Islet precursor cell (in vitro differentiated cells): Measurements from ENCODE around the gene RRBP1.
A peak's percentile ranks its signal among the peaks of the same experiment; 100 is the strongest.

Source experiments
- DNase-seq: peaks from one replicate; pipeline ENCODE4 v3.0.0-alpha.2; 2018

Gene RRBP1

GRCh38 chr20:17617868-17618672, 64.0 kb downstream of the RRBP1 start:
- DNase-seq, result peak; percentile 76

DNA sequence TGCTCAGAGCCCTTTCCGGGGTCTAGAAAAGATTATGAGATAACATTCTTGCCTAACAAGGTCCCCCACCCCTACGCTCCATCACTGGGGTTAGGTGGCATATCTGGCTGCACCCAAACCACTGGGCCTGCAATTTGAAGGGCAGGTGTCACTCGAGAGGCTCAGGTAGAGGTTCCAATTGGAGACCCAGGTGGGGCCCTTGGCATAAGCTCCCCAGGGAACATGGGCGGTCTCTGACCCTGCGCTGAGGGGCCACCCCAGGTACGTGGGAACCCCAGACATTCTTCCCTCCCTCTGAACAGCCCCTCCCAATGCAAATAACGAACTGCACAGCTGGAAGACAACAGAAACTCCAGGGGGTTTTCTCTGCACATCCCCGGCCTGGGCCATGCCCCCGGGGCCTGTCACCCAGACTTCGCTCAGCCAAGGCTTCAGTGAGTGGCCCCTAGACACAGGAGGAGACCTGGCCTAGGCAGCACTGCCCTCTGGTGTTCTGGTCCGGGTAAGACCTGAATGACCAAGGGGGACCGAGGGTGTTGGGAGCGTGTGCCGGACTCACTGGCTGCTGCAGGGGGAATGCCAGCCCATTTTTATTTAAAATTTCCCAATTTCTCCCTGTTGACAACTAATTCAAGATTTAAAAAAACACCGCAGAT, 64.7 kb downstream of the RRBP1 start:
- peak; percentile 82 for DNase-seq

DNA sequence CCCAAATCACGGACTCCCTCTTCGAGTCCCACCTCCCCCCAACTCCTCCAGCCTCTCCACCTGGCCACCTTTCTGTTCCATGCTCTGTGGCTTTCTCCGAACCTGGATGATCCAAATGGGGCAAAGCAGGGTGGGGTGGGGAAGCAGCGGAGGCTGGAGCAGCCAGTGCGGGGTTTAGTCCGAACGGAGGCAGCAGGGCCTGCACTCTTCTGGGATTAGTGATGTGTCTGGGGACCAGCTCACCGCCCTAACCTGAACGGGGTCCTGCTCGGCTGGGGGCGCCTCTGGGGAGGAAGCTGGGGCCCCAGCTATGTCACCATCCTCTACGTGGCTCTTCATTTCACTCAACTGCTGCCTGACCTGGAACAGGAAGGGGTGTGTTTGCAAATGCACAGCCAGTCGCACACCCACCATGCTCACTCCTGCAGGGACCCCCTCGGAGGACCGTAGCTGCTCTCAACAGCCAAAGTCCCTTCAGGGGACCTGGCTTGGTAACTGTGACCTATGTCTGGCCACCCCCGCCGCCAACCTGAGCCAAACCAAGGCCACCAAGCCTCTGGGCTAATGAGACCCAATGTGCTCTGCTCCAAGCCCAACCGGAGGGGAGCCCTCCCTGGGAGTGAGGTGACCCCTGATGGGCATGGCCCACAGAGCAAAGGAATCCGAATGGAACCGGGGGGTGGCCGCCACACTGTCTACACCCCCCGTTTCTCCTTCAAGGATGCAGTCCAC, 65.4 kb downstream of the RRBP1 start:
- DNase-seq, result no peak

DNA sequence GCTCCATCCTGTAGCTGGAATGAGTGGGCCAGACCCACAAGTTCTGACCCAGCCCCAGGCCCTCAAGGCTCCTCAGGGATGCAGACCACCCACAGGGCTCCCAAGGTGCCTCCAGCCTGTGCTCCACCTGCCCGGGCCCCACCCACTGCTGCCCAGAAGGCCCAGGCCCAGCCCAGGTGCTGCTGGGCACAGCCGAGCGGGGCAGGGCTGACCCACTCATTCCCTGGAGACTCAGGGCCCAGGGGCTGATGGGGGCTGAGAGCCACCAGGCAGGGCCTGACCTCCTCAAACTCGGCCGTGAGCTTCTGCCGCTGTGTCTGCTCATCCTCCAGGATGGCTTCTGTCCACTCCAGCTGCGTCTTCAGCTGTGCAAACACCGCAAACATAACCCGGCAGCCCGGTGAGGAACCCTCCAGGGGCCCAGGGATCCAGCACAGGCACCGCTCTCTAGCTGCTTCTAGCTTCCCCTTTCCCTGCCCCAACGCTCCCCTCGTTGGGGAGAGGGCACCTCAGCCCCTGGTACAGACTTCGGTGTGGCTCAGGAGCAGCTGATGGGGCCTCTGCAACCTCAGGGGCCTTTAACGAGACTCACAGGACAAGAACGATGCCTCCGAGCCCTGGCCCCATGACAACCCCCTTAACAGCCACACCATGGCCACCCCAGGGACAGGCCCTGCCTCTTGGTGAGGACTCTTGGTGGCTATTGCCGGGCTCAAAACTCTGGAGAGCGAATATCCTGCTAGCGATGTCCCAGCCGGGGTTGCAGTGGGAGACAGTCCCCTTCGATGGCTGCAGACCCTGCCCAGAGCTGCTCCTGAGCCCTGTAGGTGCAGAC, 66.2 kb downstream of the RRBP1 start:
- peak; percentile 50 for DNase-seq

GRCh38 chr20:17614812-17615644, 67.0 kb downstream of the RRBP1 start:
- DNase-seq, result peak; percentile 50

GRCh38 chr20:17614176-17614811, 67.7 kb downstream of the RRBP1 start:
- peak; percentile 58 for DNase-seq

- peak; percentile 54 for DNase-seq
These were observed 68.5 kb downstream of the RRBP1 start for GRCh38 chr20:17613328-17614175.

- no peak for DNase-seq
These were observed 69.1 kb downstream of the RRBP1 start for GRCh38 chr20:17612992-17613327.

- peak; percentile 66 for DNase-seq
These were observed 69.6 kb downstream of the RRBP1 start for GRCh38 chr20:17612287-17612991.

DNA sequence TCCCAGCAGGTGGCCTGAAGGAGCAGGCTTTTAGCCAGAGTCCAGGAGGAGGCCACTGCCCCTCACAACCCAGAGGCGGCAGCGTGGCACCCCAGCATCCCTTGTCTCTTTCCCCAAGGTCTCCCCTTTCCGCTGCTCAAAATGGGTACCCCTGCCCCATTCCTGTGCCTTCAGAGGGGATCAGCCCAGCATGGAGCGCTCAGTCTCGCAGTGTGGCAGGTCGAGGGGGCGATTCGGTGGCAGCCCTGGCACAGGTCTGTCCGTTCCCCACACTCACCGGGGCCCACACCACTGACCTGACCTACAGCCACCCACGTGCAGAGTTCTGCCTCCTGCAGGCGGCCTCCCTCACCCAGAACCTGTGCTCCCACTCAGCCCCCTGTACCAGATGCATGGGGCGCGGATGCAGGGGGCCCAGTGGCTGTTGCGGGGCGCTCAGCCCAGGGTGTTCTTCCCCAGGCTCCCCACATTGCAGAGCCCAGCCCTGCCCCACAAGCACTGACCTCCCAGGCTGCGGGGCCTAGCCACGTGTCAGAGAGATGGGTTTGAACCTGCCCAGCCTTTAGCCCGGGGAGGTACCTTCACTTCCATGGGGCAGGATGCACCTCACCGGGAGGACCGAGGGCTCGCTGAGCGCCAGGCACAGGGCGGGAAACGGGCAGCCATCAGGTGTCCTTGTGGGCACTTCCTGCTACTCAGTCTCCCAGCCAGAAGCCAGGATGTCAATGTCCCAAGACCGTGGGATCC, 70.3 kb downstream of the RRBP1 start:
- peak; percentile 55 for DNase-seq

DNA sequence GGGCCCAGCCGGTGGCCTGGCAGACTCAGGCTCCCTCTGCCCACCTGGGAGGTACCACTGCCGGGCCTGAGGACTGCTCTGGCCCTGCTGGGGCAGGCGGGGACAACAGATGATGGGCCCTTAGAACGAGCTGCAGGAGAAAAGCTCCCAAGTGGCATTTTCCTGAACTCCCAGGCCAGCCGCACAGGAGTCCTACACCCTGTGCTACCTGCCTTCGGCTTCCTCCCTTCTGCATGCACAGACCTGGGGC, 70.8 kb downstream of the RRBP1 start:
- DNase-seq, result peak; percentile 81

- peak; percentile 64 for DNase-seq
These were observed 71.3 kb downstream of the RRBP1 start for GRCh38 chr20:17610566-17611289.

DNA sequence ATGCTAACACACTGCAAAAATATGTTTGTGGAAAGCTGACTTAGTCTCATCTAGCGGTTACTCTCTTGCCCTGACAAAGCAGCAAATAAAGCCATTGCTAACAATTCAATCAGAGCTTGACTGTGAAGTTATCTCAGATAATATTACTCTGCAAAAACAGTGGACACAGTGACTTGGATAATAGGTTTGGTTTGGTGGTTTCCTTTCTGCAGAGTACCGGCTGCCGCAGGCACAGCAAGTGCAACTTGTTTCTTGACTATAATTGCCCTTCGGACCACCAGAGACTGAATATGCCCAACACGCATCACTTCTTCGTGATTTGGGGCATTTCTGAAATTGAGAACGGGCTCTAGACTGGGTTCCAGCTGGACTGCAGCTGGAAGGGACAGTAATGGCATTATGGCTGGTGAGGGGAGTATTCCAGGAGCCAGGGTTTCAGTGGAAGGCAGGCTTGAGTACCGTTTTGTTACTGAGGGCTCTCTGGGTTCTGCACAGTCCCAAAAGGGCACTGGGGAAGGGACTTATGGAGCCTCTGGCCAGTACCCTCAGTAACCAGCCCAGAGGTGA, 72.1 kb downstream of the RRBP1 start:
- DNase-seq, result no peak

DNA sequence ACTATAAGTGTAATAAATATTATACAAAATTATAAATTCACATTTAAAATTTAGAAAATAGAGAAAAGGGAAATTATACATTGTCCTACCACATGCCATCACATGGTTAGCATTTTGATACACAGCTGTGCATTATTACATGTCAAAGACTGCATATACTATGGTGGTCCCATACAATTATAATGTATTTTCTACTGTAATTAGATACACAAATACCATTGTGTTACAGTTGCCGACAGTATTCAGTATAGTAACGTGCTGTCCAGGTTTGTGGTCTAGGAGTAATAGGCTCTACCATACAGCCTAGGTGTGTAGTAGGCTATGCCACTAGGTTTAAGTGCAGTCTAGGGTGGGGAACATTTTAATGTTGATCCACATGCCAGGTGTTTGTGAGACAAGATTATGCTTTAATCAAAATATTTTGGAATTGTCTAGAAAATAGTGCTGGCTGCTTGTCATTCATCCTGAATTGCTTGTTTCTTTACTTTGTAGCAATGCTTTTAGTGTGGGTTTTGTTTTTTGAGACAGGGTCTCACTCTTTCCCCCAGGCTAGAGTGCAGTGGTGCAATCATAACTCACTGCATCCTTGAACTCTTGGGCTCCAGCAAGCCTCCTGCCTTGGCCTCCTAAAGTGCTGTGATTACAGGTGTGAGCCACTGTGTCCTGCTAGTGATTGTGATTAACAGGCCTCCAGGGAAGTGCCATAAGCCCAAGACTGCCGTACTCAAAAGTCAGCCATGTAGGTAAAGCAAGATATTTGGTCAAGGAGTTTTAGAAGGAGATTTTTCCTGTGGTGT, 73.1 kb downstream of the RRBP1 start:
- no peak for DNase-seq

- DNase-seq, result no peak
These were observed 76.0 kb downstream of the RRBP1 start for GRCh38 chr20:17606001-17606400.

GRCh38 chr20:17605131-17605660, 76.8 kb downstream of the RRBP1 start:
- no peak for DNase-seq

DNA sequence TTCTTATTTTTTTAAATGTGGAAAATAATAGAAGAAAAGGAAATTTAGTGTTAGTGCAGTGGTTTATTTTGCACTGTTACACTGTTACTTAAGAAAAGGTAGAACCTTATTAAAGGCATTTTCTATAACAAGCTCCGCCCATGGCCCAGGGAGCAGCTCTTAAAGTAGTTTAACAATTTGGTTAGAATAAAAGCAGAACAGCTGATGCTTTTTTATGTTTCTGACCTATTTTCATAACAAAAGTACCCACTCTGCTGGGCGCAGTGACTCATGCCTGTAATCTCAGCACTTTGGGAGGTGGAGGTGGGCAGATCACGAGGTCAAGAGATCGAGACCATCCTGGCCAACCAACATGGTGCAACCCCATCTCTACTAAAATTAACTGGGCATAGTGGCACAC, 79.5 kb downstream of the RRBP1 start:
- DNase-seq, result no peak
